H1 (cell line): ENCODE results near the gene MEF2C. TPM values are rescaled to one million over a fixed set of nuclear protein-coding genes. Genes with fewer than 3 reads are reported as not detected.

Experiments
- BACH1 ChIP-seq: IDR thresholded peaks from 2 replicates; pipeline ENCODE4 v1.6.1; 2012; ENCODE audit warnings: low read length, improper control_type of control experiment
- polyA plus RNA-seq, 7 experiments: library from polyadenylated mRNA; depleted of rRNA in 3 of 7; stranded (reverse) in 5 of 7; unstranded in 2 of 7; fragments of >200 nt in 5 of 7; fragments of 200-250 nt in 2 of 7; gene quantifications; 1 replicate in 5 of 7; 2 replicates in 1 of 7; 4 replicates in 1 of 7; pipeline versions ENCODE4 v1.2.1 to v1.2.3, GENCODE V29; 2011 to 2013; ENCODE audit warnings: missing spikeins in 2 of 7, mixed read lengths in 2 of 7
- total RNA-seq: library from RNA; stranded (reverse); fragmentation: NEBNext Ultra II Directional; extraction: Animal tissue kit (Norgen Biotek cat#: 25700); gene quantifications from 2 replicates; pipeline ENCODE4 v1.2.1, GENCODE V29; 2021
- TF ChIP-seq, protein P1 (sequence below): IDR thresholded peaks from 2 replicates; pipeline ENCODE4 v1.6.1; 2012; ENCODE audit warnings: inconsistent platforms

The MEF2C gene
- total and polyA plus RNA-seq, 2 of the 8 experiments (the other 6 are each of a cell fraction or from before 2014, with no cell fraction given): 0.59 to 0.99 TPM

DNA sequence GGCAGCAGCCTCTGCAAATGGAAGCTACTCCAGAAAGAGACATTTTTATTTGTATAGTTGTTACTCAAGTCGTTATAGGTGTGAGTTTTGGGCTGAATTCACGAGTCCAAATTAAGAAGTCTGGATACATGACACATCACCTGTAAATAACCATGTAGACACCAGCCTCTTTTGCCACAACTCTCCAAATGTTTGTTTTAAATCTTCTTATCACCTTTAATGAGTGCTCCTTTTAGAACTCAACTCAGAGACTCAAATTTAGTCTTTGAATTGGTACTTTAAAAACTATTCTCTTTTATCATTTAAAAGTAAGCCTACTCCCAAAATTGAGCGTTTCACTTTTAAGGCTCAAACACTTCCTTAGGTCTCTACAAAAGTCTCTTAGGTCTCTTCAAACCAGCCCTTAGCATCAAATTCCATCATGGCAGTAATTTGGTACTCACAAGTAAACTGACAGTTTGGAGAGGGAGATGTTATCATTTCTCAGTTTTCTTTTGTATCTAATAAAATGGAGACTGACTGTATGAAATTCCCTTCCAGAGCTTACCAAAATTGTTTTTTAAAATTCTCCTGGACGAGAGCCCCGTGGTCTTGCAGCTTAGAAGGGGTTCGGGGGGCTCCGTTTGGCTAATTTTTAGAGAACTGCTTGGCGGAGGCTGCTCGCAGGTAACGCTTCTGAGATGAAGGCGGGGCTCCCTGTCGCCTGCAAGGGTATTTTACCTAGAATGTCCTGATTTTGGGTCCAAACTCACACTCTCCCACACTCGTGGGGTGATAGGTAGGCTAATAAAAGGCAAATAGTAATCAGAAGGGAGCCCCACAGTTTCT is 194.6 kb downstream of the MEF2C start (continued):
- TF ChIP-seq, protein P1, sequence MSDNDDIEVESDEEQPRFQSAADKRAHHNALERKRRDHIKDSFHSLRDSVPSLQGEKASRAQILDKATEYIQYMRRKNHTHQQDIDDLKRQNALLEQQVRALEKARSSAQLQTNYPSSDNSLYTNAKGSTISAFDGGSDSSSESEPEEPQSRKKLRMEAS: no peak
- TF ChIP-seq BACH1: no peak
